ENCODE measurements around the gene PKM. TPM values are rescaled to one million over a fixed set of nuclear protein-coding genes. Genes with fewer than 3 reads are reported as not detected.

The PKM gene
- total RNA-seq, 1 donor from 2014 or later = 1,163 TPM

DNA sequence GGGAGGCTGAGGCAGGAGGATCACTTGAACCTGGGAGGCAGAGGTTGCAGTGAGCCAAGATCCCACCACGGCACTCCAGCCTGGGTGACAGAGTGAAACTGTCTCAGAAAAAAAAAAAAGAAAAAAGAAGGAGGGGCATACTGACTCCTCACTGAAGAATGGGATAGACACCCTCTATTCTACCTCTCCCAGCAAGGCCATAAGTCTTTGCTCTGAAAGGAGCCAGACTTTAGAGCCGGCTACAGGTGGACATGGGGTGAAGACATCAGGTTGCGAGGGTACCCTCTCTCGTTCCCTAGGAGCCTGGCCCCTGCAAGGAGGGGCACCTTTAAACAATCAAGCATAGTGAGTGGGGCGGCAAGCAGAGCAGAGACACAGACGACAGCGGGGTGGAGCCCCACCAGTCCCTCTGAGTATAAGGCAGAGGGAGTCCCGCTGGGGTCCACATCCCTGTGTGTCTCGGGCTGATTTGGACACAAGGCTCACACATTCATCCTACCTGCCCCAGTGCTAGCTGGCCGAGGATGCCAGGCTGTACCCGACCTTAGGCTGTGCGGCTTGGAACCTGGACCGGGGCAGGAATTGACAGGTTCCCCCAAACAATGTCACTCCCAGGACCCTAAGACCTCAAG is 34.5 kb downstream of the PKM start:
- H3K27ac Mint-ChIP-seq = no peak overlapping the region
- H3K9me3 Mint-ChIP-seq = no peaks in the 10 kb centered on the region
- Histone ChIP-seq H2AFZ (replicated peaks) (peak overlapping the region; percentile 84), H3K79me2 (ENCODE audit: low read depth) (no peaks in the 10 kb centered on the region), H4K20me1 (ENCODE audit: low read depth) (peaks cover 54% of the 10 kb centered on the region), H3F3A (ENCODE audit: low read depth) (peaks cover 50% of the 10 kb centered on the region), H3K27ac (no peak overlapping the region), H3K9ac (no peak overlapping the region), H3K36me3 (no peaks in the 10 kb centered on the region), H3K27me3 (peaks cover 74% of the 10 kb centered on the region), H3K4me3 (peak overlapping the region; percentile 55), H3K4me1 (peaks cover 8% of the 10 kb centered on the region), H3K9me3 (ENCODE audit: low read depth) (no peaks in the 10 kb centered on the region), H3K4me2 (peak overlapping the region; percentile 87)
- TF ChIP-seq, protein P1, sequence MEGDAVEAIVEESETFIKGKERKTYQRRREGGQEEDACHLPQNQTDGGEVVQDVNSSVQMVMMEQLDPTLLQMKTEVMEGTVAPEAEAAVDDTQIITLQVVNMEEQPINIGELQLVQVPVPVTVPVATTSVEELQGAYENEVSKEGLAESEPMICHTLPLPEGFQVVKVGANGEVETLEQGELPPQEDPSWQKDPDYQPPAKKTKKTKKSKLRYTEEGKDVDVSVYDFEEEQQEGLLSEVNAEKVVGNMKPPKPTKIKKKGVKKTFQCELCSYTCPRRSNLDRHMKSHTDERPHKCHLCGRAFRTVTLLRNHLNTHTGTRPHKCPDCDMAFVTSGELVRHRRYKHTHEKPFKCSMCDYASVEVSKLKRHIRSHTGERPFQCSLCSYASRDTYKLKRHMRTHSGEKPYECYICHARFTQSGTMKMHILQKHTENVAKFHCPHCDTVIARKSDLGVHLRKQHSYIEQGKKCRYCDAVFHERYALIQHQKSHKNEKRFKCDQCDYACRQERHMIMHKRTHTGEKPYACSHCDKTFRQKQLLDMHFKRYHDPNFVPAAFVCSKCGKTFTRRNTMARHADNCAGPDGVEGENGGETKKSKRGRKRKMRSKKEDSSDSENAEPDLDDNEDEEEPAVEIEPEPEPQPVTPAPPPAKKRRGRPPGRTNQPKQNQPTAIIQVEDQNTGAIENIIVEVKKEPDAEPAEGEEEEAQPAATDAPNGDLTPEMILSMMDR (IDR thresholded peaks at IDR 0.05) = no peak
- TF ChIP-seq EZH2phosphoT487 (IDR thresholded peaks at IDR 0.05) (no peak), EZH2 (IDR thresholded peaks at IDR 0.05) (no peak)
- DNase-seq (ENCODE audit: low spot score) = no peak
- peak overlapping the region; percentile 66 for H3K4me3 Mint-ChIP-seq
- H3K36me3 Mint-ChIP-seq = peaks cover 20% of the 10 kb centered on the region
- H3K27me3 Mint-ChIP-seq (ENCODE audit: insufficient read depth, low read depth) = peaks cover 20% of the 10 kb centered on the region
- H3K4me1 Mint-ChIP-seq = peaks cover 8% of the 10 kb centered on the region

DNA sequence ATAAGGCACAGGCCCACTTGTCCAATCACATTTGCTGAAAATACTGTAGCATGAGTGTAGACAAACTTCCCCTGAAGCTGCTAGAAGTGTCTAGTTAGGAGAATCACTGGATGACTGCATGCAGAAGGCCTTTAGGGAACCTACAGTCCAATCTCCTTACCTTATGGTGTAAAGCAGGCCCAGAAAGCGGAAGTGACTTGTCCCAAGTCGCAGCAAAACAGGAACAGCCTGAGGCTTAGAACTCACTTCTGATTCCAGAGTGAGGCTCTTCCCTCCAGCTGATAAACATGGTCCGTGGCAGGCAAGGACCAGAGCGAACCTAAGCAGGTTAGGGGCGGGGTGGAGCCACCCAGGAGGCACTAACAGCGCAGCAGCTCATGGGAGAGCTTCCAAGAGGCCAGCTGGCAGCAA is 35.9 kb downstream of the PKM start:
- H2AFZ ChIP-seq (replicated peaks) = no peak overlapping the region
- Mint-ChIP-seq H3K27me3 (ENCODE audit: insufficient read depth, low read depth) (peaks cover 22% of the 10 kb centered on the region), H3K36me3 (peaks cover 13% of the 10 kb centered on the region), H3K4me3 (no peak overlapping the region), H3K27ac (no peak overlapping the region), H3K4me1 (peaks cover 8% of the 10 kb centered on the region), H3K9me3 (no peaks in the 10 kb centered on the region)
- TF ChIP-seq, protein P1 (IDR thresholded peaks at IDR 0.05) = no peak
- TF ChIP-seq EZH2 (IDR thresholded peaks at IDR 0.05) (no peak), EZH2phosphoT487 (IDR thresholded peaks at IDR 0.05) (no peak)
- no peaks in the 10 kb centered on the region for H3K79me2 ChIP-seq (ENCODE audit: low read depth)
- H3F3A ChIP-seq (ENCODE audit: low read depth) = peaks cover 36% of the 10 kb centered on the region
- no peak overlapping the region for H3K27ac ChIP-seq
- H3K4me2 ChIP-seq = no peak overlapping the region
- no peak for DNase-seq (ENCODE audit: low spot score)
- no peak overlapping the region for H3K9ac ChIP-seq
- H3K4me1 ChIP-seq = peaks cover 8% of the 10 kb centered on the region
- peaks cover 40% of the 10 kb centered on the region for H4K20me1 ChIP-seq (ENCODE audit: low read depth)
- no peaks in the 10 kb centered on the region for H3K36me3 ChIP-seq
- H3K4me3 ChIP-seq = no peak overlapping the region
- H3K27me3 ChIP-seq = peaks cover 84% of the 10 kb centered on the region
- H3K9me3 ChIP-seq (ENCODE audit: low read depth) = no peaks in the 10 kb centered on the region

DNA sequence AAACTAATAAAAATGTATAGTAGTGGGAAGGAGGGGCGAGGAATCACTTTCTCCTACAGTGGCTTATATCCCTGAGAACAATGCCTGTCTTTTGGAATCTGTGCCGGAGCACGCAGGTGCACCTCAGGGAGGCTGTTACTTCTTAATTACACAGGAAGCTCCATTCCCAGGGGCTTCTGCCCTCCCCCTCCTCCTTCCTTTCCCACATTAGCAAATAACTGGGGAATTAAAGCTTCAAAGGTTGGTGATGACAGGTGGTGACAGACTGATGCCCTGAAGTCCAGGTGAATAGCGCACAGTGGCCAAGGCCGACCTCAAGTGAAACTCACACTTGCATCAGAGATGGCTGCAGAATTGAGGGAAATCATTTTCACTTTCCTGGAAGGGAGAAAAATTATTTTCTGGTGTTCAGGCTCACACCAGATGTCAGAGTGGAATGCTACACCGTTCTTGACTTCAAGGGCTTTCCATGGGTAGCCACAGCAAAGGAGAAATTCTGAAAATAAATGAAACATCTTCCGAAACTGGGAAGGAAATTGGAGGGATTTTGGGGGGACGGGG is 37.1 kb downstream of the PKM start:
- no peak for TF ChIP-seq EZH2 (IDR thresholded peaks at IDR 0.05)
- TF ChIP-seq, protein P1 (IDR thresholded peaks at IDR 0.05) = no peak
- TF ChIP-seq EZH2phosphoT487 (IDR thresholded peaks at IDR 0.05) = no peak
- Mint-ChIP-seq H3K4me1 (peaks cover 8% of the 10 kb centered on the region), H3K27ac (no peak overlapping the region), H3K36me3 (peaks cover 6% of the 10 kb centered on the region), H3K4me3 (no peak overlapping the region), H3K27me3 (ENCODE audit: insufficient read depth, low read depth) (peaks cover 22% of the 10 kb centered on the region), H3K9me3 (no peaks in the 10 kb centered on the region)
- no peak overlapping the region for H3K9ac ChIP-seq
- H3K9me3 ChIP-seq (ENCODE audit: low read depth) = no peaks in the 10 kb centered on the region
- no peak for DNase-seq (ENCODE audit: low spot score)
- no peak overlapping the region for H2AFZ ChIP-seq (replicated peaks)
- H3K4me3 ChIP-seq = no peak overlapping the region
- H3F3A ChIP-seq (ENCODE audit: low read depth) = peaks cover 25% of the 10 kb centered on the region
- peaks cover 86% of the 10 kb centered on the region for H3K27me3 ChIP-seq
- H3K27ac ChIP-seq = no peak overlapping the region
- no peaks in the 10 kb centered on the region for H3K79me2 ChIP-seq (ENCODE audit: low read depth)
- peaks cover 28% of the 10 kb centered on the region for H4K20me1 ChIP-seq (ENCODE audit: low read depth)
- H3K36me3 ChIP-seq = no peaks in the 10 kb centered on the region
- peaks cover 8% of the 10 kb centered on the region for H3K4me1 ChIP-seq
- no peak overlapping the region for H3K4me2 ChIP-seq
